HG03558 (cell line): Measurements from ENCODE around the gene EPHB6.

Experiments used
- ATAC-seq: cut with Tn5 transposase; IDR thresholded peaks from one replicate; pipeline ENCODE4 v1.9.1; 2021; ENCODE audit warnings: moderate number of reproducible peaks; ENCODE audit not compliant: unreplicated experiment; ENCODE audit errors: extremely low read depth

EPHB6 gene

GRCh38 chr7:142874837-142875236 lies 20.0 kb downstream of the EPHB6 start:
- ATAC-seq, result no peak

- no peak for ATAC-seq
Measured at GRCh38 chr7:142875456-142875855, 20.6 kb downstream of the EPHB6 start.

GRCh38 chr7:142876236-142876960 lies 21.5 kb downstream of the EPHB6 start:
- no peak for ATAC-seq

- no peak for ATAC-seq
Measured at GRCh38 chr7:142876991-142877910, 22.4 kb downstream of the EPHB6 start.

- ATAC-seq, result no peak
Measured at GRCh38 chr7:142878315-142878714, 23.4 kb downstream of the EPHB6 start.

- no peak for ATAC-seq
Measured at GRCh38 chr7:142879060-142879459, 24.2 kb downstream of the EPHB6 start.

- ATAC-seq, result no peak
Measured at GRCh38 chr7:142880876-142881505, 26.1 kb downstream of the EPHB6 start.

GRCh38 chr7:142881586-142882337 lies 26.9 kb downstream of the EPHB6 start:
- no peak for ATAC-seq

GRCh38 chr7:142882338-142882678 lies 27.4 kb downstream of the EPHB6 start:
- no peak for ATAC-seq

- ATAC-seq, result no peak
Measured at GRCh38 chr7:142883145-142883544, 28.3 kb downstream of the EPHB6 start.

- ATAC-seq, result no peak
Measured at GRCh38 chr7:142883571-142884285, 28.9 kb downstream of the EPHB6 start.

- ATAC-seq, result no peak
Measured at GRCh38 chr7:142884286-142884640, 29.4 kb downstream of the EPHB6 start.

- ATAC-seq, result no peak
Measured at GRCh38 chr7:142885311-142886230, 30.7 kb downstream of the EPHB6 start, which contains the start of gene TRPV6. TSS of gene TRPV6 (minus strand) at chr7:142885745.

GRCh38 chr7:142886866-142887265 lies 32.0 kb downstream of the EPHB6 start:
- no peak for ATAC-seq

- ATAC-seq, result no peak
Measured at GRCh38 chr7:142887282-142888015, 32.6 kb downstream of the EPHB6 start.

GRCh38 chr7:142889816-142890215 lies 34.9 kb downstream of the EPHB6 start:
- ATAC-seq, result no peak

- ATAC-seq, result no peak
Measured at GRCh38 chr7:142890874-142891485, 36.1 kb downstream of the EPHB6 start.
